Suprapubic skin (tissue), 4 donors: Measurements from ENCODE around the gene KLHL1.

ENCODE experiments used
- CTCF ChIP-seq, 2 donors: fragments of 200-600 bp in 1 of 2; fragments of 450-650 bp in 1 of 2; sonication (generic) in 1 of 2; IDR thresholded peaks; one replicate each; pipeline ENCODE4 v1.5.1; 2016 to 2019; ENCODE audit warnings: antibody characterized with exemption in 2 of 2, mild to moderate bottlenecking in 1 of 2, moderate library complexity in 1 of 2
- EP300 ChIP-seq: sonication (generic); formaldehyde crosslinking; IDR thresholded peaks from one replicate; pipeline ENCODE4 v1.6.1; 2017; ENCODE audit warnings: antibody characterized with exemption
- POLR2A ChIP-seq, 2 donors: fragments of 450-650 bp; IDR thresholded peaks; one replicate each; pipeline ENCODE4 v1.6.1; 2017; ENCODE audit warnings: antibody characterized with exemption in 2 of 2, mild to moderate bottlenecking in 2 of 2, moderate library complexity in 2 of 2
- POLR2AphosphoS5 ChIP-seq, 3 donors: sonication (generic); formaldehyde crosslinking; IDR thresholded peaks; one replicate each; pipeline ENCODE4 v1.6.1; 2017; ENCODE audit warnings: antibody characterized with exemption in 3 of 3

DNA sequence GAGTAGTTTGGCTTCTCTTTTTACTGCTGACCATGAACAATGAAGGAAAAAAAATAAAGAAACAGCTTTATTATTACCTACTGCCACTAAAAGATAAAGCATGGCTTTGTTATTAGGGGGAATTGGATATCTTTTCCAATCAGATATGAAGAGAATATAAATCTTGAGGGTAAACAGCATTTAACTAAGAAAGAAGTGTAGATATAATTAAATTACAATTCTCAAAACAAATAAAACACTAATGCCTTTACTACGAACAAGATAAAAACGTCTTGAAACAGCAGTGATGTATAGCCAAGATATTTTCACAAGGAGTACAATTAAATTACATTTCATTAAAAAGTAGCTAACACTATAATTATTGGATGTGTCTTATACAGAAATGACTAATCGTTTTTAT, 426.5 kb downstream of the KLHL1 start:
- TF ChIP-seq POLR2AphosphoS5 (IDR thresholded peaks at IDR 0.05) = no peak
- TF ChIP-seq CTCF (IDR thresholded peaks at IDR 0.05) = no peak
- TF ChIP-seq POLR2A (IDR thresholded peaks at IDR 0.05) = no peak
- no peak for TF ChIP-seq EP300
